Lung (tissue), 12 donors: ENCODE results near the gene RETREG1. TPM values are rescaled to one million over a fixed set of nuclear protein-coding genes. Genes with fewer than 3 reads are reported as not detected.
A peak's percentile ranks its signal among the peaks of the same experiment; 100 is the strongest.

Experiments
- ATAC-seq: fragments of 200-7000 bp; cut with Tn5 transposase; one replicate; pipeline ENCODE4 v1.9.1; 2020; ENCODE audit warnings: moderate number of reproducible peaks; ENCODE audit not compliant: insufficient read depth, low FRiP score
- DNase-seq, 3 donors: peaks; one replicate each; pipeline ENCODE4 v3.0.0-alpha.2; 2013 to 2017
- H3K27ac ChIP-seq, 2 donors: one replicate each; pipeline ENCODE4 v1.5.1; 2013; ENCODE audit warnings: mild to moderate bottlenecking in 2 of 2, moderate library complexity in 2 of 2, control low read depth in 1 of 2, inconsistent platforms in 1 of 2, low read depth in 1 of 2, low read length in 1 of 2
- H3K27me3 ChIP-seq, 3 donors: one replicate each; pipeline ENCODE4 v1.5.1; 2013; ENCODE audit warnings: low read length in 2 of 3; ENCODE audit not compliant: control insufficient read depth in 3 of 3, insufficient read depth in 3 of 3
- H3K36me3 ChIP-seq, 4 donors: one replicate each; pipeline ENCODE4 v1.5.1; 2013; ENCODE audit warnings: low read length in 4 of 4, mild to moderate bottlenecking in 1 of 4, moderate library complexity in 1 of 4; ENCODE audit not compliant: control insufficient read depth in 4 of 4, insufficient read depth in 4 of 4
- H3K4me1 ChIP-seq, 5 donors: one replicate each; pipeline ENCODE4 v1.5.1; 2013; ENCODE audit warnings: low read length in 5 of 5, mild to moderate bottlenecking in 2 of 5, moderate library complexity in 1 of 5; ENCODE audit not compliant: control insufficient read depth in 5 of 5, insufficient read depth in 5 of 5
- H3K4me3 ChIP-seq: one replicate; pipeline ENCODE4 v1.5.1; 2013; ENCODE audit warnings: mild to moderate bottlenecking, control low read depth, moderate library complexity
- H3K9ac ChIP-seq, 2 donors: one replicate each; pipeline ENCODE4 v1.5.1; 2013; ENCODE audit warnings: low read length in 2 of 2, control low read depth in 1 of 2; ENCODE audit not compliant: insufficient read depth in 1 of 2
- H3K9me3 ChIP-seq, 4 donors: one replicate each; pipeline ENCODE4 v1.5.1; 2013; ENCODE audit warnings: low read length in 3 of 4, mild to moderate bottlenecking in 1 of 4, moderate library complexity in 1 of 4; ENCODE audit not compliant: control insufficient read depth in 4 of 4, insufficient read depth in 3 of 4
- WGBS, 2 donors: extraction: QIAGEN DNeasy Blood & Tissue Kit; methylation state at CpG; one replicate each; pipeline ENCODE4 v1.1.7; 2013; 5-methylcytosine and 5-hydroxymethylcytosine counted together
- polyA plus RNA-seq, 2 donors: library from polyadenylated mRNA; stranded (reverse); fragments of 200-250 nt; gene quantifications; one replicate each; pipeline ENCODE4 v1.2.1, GENCODE V29; 2013
- total RNA-seq, 2 donors: library from RNA; depleted of rRNA in 1 of 2; stranded (reverse); fragments of >200 nt in 1 of 2; gene quantifications; one replicate each; pipeline ENCODE4 v1.2.1, GENCODE V29; 2014 to 2021
- TF ChIP-seq, protein P1 (sequence below): IDR thresholded peaks from 2 replicates; pipeline ENCODE4 v1.5.1; 2012; ENCODE audit warnings: mild to moderate bottlenecking; ENCODE audit errors: control extremely low read depth, extremely low read depth
- donor health status: control.
- donor health status: control.
- donor health status: Bipolar disorder and iron deficiency.
- donor health status: healthy.
- donor health status: DM: yes; HTN: yes; CAD: no.

The RETREG1 gene
- total and polyA plus RNA-seq, 4 donors, result 6.8 to 19.5 (median 9.6) TPM

- Histone ChIP-seq H3K4me3 (no peak overlapping the region), H3K4me1 (peaks cover 0 to 13% (median 8%) of the 10 kb centered on the region in 5 donors), H3K27me3 (peaks cover 0 to 41% (median 13%) of the 10 kb centered on the region in 3 donors), H3K27ac (no peak overlapping the region), H3K9me3 (no peaks in the 10 kb centered on the region), H3K9ac (no peak overlapping the region), H3K36me3 (no peaks in the 10 kb centered on the region)
- DNase-seq (no peak), ATAC-seq (no peak)
- TF ChIP-seq, protein P1, sequence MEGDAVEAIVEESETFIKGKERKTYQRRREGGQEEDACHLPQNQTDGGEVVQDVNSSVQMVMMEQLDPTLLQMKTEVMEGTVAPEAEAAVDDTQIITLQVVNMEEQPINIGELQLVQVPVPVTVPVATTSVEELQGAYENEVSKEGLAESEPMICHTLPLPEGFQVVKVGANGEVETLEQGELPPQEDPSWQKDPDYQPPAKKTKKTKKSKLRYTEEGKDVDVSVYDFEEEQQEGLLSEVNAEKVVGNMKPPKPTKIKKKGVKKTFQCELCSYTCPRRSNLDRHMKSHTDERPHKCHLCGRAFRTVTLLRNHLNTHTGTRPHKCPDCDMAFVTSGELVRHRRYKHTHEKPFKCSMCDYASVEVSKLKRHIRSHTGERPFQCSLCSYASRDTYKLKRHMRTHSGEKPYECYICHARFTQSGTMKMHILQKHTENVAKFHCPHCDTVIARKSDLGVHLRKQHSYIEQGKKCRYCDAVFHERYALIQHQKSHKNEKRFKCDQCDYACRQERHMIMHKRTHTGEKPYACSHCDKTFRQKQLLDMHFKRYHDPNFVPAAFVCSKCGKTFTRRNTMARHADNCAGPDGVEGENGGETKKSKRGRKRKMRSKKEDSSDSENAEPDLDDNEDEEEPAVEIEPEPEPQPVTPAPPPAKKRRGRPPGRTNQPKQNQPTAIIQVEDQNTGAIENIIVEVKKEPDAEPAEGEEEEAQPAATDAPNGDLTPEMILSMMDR, result no peak
- WGBS, 2 donors, result 80 to 84% methylated on average over 10 of the region's 10 CpGs
Measured at GRCh38 chr5:16618138-16618897, 1.5 kb upstream of the RETREG1 start.

DNA sequence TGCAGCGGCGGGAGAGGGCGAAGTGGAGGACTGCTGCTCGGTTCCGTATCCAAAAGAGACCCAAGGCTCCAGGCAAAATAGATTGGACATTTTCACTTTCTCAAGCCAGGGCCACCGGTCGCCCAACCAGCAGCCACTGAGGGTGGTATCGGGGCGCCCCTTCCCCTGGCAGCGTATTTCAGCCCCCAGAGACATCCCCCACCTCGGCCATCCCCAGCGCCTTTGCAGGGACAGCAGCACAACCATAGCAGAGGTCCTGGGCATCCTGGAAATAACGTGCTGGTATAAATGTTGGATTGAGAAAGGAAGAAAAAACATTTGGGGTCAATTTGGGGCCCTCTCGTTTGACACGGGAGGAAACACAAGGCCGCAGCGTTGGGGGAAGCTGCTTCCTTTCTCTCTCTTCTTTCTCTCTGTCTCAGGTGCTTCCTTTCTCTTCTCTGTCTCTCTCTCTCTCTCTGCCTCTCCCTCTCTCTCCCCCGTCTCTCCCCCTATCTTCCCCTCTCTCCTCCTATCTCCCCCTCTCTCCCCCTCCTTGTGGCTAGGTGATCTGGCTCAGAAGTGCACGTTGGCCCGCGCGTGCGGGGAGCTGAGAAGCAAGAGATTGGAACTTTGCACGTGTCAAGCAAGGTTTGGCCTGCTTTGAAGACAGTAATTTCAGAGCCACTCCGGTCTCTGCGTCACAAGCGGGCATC, 624 bp upstream of the RETREG1 start:
- ATAC-seq, result no peak
- peak in 2 of 3 donors; percentile 8 to 12 for DNase-seq
- TF ChIP-seq, protein P1, result no peak
- Histone ChIP-seq H3K27me3 (peaks cover 0 to 44% (median 13%) of the 10 kb centered on the region in 3 donors), H3K36me3 (no peaks in the 10 kb centered on the region), H3K4me3 (peak overlapping the region; percentile 74), H3K9me3 (no peaks in the 10 kb centered on the region), H3K4me1 (peaks cover 0 to 13% (median 8%) of the 10 kb centered on the region in 5 donors), H3K27ac (peak overlapping the region; percentile 15 to 80), H3K9ac (no peak overlapping the region)
- 17 to 24% methylated on average over 26 to 27 of the region's 27 CpGs for WGBS, 2 donors

DNA sequence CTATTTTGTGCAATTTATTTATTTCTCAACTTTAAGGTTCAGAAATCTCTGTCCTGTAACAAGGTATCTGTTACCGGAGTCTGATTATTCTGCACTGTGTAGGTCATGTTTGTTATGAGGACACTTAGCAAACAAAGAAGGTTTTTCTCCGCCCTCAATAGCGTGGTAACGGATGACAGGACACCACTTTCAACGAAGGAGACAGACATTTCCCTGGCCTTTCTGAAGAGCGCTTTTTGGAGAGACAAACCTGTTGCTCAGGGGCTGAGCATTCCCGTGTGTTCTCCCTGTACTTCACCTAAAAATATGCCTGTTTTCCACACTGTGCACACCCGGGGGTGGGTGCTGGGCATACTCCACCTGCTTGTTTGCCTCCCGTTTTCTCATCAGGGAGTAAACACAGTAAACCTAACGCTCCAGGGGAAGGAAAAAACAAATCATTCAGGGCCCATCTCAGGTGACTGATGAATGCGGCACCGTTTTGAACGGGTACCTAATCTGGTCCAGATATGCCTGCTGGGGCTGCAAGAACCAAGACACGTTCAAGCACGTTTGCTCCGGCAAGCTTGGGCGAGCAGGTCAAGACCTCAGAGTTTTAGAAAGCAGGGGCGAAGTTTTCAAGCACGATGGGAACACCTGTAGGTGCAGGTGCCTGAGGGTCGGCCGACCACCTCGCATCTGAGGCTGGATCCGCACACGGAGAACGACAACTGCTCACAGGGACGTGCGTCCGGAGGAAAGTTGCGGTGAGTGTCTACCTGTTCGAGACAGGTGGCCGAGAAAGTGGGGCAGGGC, 859 bp downstream of the RETREG1 start:
- no peaks in the 10 kb centered on the region for H3K9me3 ChIP-seq
- H3K4me1 ChIP-seq, result peaks cover 0 to 13% (median 8%) of the 10 kb centered on the region in 5 donors
- H3K27ac ChIP-seq, result peak overlapping the region in 1 of 2 donors; percentile 80
- H3K9ac ChIP-seq, result no peak overlapping the region
- no peaks in the 10 kb centered on the region for H3K36me3 ChIP-seq
- WGBS, 2 donors, result 15 to 18% methylated on average over 31 of the region's 31 CpGs
- TF ChIP-seq, protein P1, result no peak
- no peak for ATAC-seq
- DNase-seq, result no peak
- peak overlapping the region; percentile 74 for H3K4me3 ChIP-seq
- H3K27me3 ChIP-seq, result peaks cover 0 to 43% (median 13%) of the 10 kb centered on the region in 3 donors
